EL (cell line): ENCODE measurements around the gene CALR3.
"Not testable (repeated sequence)": the region's sequence is repeated elsewhere in the genome, so short reads cannot be mapped to it uniquely, and the experiment has no call there.

ENCODE experiments used
- DNase-seq: peaks from one replicate; pipeline ENCODE4 v3.0.0-alpha.2; 2016

Gene CALR3

DNA sequence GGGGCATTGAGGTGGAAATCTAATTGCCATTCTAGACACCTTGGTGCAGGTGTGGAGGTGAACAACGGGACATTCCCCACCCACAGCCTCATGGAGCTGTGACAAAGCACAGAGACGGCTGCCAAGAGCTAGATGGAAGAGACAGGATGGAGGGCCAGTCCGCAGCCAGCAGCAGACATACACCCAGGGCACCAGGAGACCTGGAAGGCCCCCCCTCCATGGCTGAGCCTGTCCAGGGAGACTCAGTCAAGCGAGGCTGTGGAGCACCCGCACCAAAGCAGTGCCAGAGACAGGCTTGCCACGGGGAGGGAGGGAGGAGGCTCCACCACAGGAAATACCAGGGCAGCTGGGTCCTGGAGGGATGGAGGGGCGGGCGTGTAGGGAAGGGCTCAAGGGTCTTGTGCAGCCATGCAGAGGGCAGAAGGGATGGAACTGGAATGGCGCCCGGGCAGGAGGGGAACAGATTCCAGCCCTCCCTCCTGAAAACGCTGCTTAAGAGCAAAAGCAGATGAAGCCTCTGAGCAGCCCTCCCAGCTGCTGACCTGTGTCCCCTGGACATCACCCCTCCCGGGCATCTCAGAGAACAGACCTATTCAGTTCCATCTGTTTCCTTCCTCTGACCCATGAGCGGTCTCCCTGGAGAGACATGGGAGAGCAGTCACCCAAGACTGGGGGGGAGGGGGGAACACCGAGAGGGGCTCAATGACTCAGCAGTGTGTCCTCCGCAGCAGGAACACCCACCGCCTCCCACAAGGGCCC lies 38.6 kb downstream of the CALR3 start:
- peak; percentile 67 for DNase-seq

- peak; percentile 14 for DNase-seq
These were observed 39.2 kb downstream of the CALR3 start for GRCh38 chr19:16456652-16457194.

- no peak for DNase-seq
These were observed 40.5 kb downstream of the CALR3 start for GRCh38 chr19:16455489-16455888.

- DNase-seq, result no peak
These were observed 41.5 kb downstream of the CALR3 start for GRCh38 chr19:16454351-16454918.

DNA sequence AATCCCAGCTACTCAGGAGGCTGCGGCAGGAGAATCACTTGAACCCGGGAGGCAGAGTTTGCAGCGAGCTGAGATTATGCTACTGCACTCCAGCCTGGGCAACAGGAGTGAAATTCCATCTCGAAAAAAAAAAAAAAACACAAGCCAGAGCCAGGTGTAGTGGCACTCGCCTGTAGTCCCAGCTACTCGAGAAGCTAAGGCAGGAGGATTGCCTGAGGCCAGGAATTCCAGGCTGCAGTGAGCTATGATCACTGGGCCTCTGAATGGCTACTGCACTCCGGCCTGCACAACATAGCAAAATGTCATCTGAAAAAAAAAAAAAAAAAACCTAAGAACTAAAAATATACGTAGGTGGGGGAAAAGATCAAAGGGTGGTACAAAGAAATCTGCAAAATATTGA lies 43.6 kb downstream of the CALR3 start:
- DNase-seq, result no peak

DNA sequence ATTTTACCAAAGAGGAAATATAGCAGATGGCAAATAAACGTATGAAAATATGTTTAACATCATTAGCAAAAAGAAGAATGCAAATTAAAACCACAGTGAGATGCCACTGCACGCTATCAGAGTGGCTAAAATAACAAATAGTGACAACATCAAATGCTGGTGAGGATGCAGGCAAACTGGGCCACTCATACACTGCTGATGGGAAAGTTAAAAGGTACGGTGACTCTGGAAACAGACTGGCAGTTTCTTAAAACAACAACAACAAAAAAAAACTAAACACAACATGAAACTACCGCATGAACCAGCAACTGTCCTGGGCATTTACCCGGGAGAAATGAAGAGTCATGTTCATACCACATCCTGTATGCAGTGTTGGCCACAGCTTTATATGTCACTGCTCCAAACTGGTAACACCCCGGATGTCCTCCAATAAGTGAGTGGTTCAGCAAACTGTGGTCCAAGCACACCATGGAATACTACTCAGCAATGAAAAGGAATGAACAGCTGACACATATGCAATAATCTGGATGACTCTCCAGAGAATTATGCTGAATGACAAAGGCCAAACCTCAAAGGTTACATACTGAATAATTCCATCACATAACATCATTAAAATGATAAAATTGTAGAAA lies 46.5 kb downstream of the CALR3 start:
- DNase-seq, result peak; percentile 45

DNA sequence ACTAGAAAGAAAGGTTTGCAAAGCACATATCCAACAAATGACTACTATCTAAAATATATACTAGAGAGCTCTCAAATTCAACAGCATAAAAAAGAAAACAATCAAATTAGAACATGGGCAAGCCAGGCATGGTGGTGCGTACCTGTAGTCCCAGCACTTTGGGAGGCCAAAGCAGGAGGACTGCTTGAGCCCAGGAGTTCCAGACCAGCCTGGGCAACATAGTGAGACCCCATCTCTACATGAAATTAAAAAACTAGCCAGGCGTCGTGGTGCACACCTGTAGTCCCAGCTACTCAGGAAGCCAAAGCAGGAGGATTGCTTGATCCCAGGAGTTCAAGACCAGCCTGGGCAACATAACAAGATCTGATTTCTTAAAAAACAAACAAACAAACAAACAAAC lies 47.1 kb downstream of the CALR3 start:
- DNase-seq, result not testable (repeated sequence)

DNA sequence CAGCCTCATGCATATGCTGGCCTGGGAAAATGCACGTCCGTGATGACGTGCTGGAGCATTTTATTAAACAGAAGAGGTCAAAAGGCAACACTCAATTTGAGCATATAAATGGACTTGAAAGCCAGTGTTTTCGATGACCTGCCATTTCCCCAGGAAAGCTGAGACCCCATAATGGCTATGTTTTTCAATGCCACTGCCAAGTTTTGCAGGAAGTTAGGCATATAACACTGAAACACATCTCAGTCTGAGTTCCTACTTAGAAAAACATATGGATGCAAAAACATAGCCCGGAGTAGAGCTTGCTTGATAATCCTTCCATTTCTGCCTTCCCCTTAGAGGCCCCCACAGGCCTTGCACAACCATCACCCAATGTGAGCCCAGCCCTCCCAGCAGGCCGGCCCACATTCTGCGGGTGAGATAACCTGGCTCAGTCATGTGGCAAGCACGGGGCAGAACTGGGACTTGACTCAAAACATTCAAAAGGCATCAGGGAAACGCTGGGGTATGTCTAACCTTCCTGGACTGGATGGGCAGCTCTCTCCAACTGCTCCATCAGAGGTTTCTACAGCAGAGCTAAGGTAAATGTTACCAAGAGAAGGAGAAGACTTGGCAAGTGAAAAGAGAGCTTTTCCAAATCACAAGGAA lies 49.1 kb downstream of the CALR3 start:
- peak; percentile 82 for DNase-seq

DNA sequence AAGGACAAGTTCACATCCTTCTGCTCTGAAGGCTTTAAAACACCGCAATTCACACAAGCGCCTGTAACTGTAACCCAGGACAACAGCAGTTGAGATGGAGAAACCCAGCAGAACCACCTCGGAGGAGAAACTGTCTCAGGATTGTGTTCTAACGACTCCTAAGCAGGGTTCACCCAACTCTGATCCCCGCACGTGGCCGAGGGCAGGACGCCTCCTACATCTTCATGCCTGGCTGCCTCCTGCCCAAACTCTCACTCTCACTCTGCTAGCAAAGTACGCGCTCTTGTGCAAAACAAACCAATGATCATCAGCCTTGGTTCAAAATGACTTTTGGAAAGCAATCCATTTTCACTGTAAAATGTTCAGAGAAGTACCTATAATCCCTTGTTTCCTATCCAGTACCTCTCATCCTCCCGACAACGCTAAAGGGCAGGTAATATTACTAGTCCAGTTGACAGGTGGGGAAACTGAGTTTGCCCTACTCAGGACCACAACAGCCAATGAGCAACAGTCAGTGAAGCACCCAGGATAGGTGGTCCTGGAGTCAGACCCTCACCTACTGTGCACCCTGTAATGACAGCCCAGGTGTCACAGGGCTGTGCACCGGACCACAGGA lies 49.8 kb downstream of the CALR3 start:
- no peak for DNase-seq

GRCh38 chr19:16445238-16446107 lies 50.5 kb downstream of the CALR3 start:
- DNase-seq, result peak; percentile 69

DNA sequence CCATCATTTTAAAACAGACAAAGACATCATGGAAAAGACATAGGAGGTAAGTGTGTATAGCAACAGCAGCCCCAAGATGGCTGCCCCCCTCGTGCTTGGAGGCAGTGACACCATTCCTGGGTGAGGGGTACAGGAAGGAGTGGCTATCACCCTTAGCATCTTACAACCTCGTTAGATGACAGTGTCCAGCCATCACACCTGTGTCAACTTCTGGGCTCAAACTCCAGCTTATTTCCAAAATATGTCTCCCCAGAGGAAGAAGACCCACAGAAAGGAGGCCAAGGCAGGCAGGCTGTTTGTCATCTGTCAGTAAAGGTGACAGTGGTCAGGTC lies 51.7 kb downstream of the CALR3 start:
- DNase-seq, result no peak

DNA sequence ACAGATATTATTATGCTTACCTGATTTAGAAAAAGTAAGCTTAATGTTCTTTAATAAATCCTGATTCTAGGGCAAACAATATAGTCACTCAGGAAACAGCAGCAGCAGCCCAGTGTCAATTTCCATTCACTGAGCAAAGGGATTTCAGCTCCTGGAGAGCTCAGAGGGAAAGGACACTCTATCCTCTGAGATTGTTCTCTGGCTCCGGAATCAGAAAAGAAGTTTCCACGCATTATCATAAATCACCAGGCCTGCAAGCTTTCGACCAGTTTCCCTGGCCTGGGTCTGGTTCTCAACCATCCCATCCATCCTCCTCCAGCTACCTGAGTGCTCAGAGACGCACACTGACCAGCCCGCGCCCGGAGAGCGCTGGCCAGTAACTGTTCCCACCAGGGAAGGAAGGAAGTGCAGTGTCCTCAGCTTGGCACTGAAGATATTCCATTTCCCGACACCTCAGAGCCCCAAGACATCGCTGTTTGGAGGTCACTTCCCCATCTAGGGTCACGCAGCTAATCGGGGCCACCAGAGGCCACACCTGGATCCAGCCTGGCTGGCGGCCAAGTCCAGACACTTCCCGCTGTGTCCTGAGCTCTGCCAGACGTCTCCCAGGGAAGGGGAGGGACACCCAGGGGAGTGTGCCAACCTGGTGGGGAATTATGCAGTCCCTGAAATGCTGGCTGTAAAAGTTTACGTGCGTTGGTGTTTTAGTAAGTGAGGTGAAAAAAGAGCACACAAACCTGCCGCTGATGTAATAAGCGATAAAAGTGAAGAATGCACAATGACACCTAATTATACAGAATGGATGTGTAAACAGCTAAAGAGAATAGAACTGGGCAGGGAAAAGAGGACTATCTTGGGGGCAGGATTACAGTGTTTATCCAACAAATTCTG lies 53.3 kb downstream of the CALR3 start:
- no peak for DNase-seq

GRCh38 chr19:16441661-16442162 lies 54.3 kb downstream of the CALR3 start:
- DNase-seq, result no peak

DNA sequence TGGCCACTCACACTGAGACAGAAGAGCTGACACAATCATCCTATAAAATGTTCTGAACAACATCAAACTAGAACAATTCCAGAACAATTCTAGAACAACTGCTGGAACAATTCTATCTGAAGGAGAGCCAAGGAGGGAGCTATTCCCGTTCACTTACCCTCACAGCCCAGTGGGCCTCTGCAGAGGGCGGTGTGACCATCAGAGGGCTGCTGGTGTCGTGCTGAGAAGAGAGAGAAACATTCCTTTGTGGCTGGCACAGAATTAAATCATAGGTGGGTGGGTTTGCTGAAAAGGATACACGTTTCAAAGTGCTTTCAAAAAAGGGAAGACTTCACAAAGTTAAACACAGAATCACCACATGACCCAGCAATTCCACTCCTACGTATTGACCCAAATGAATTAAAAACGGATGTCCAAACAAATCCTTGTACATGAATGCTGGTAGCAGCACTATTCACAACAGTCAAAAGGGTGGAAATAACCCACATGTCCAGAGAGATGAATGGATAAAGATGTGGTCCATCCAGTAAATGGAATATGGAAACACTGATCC lies 59.1 kb downstream of the CALR3 start:
- no peak for DNase-seq

GRCh38 chr19:16435999-16436650 lies 59.8 kb downstream of the CALR3 start:
- DNase-seq, result no peak

GRCh38 chr19:16435238-16435917 lies 60.6 kb downstream of the CALR3 start:
- DNase-seq, result peak; percentile 99

- no peak for DNase-seq
These were observed 62.0 kb downstream of the CALR3 start for GRCh38 chr19:16433986-16434385.

- DNase-seq, result no peak
These were observed 66.2 kb downstream of the CALR3 start for GRCh38 chr19:16429759-16430091.

DNA sequence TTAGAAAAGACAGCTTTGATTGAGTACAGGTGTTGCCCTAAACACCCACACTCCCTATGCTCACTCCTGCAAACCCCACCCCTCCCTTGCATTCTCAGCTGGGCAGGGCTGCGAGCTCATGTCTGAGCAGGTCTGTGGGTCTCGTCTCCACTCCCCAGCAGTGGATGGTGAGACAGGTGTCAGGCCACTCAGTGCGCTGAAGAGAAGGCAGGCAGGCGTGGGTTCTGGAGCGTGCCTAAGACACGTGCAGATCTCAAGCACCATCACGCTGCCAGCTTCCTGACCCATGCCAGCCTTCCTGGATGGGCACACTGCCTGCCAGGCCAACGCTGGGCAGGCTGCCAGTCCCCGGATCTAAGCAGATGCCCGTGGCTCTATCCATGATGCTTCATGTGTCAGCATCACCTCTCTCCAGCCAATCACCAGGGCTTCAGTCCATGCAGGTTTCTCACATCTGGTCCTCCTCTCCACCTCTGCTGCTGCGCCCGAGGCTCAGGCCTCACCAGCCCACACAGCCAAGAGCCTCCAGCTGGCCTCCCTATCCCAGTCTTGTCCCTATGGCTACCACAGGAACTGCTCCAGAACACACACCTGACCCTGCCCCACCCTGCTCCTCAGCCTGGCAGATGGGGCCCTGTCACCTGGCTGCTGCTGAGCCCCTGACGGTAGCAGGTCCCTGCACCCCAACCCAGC lies 66.8 kb downstream of the CALR3 start:
- no peak for DNase-seq
